ENCODE results near the gene MAP1S. TPM values are rescaled to one million over a fixed set of nuclear protein-coding genes. Genes with fewer than 3 reads are reported as not detected.

Gene MAP1S
- total RNA-seq, 1 experiment from 2014 or later, result 22.9 TPM

- DNase-seq, result no peak
- Histone ChIP-seq H4K20me1 (ENCODE audit: insufficient read depth, low read depth, low read length) (peaks cover 29% of the 10 kb centered on the region), H3K27me3 (ENCODE audit: low read length) (no peaks in the 10 kb centered on the region), H3K9ac (ENCODE audit: low read length) (no peak overlapping the region), H3K9me3 (ENCODE audit: low read length) (no peaks in the 10 kb centered on the region), H2AFZ (ENCODE audit: low read length) (no peak overlapping the region), H3K79me2 (ENCODE audit: low read length) (peaks cover 35% of the 10 kb centered on the region), H3K36me3 (ENCODE audit: insufficient read depth, low read length) (peaks cover 16% of the 10 kb centered on the region; the same call in 1 of the 2 replicates), H3K27ac (ENCODE audit: low read length) (no peak overlapping the region), H3K4me3 (ENCODE audit: low read length) (no peak overlapping the region), H3K4me1 (ENCODE audit: low read length) (peaks cover 22% of the 10 kb centered on the region), H3K4me2 (ENCODE audit: low read depth, low read length, poor library complexity, severe bottlenecking) (no peak overlapping the region), H3K9me2 (replicated peaks; ENCODE audit: insufficient read depth, low read length) (no peaks in the 10 kb centered on the region)
These were observed 5.4 kb downstream of the MAP1S start for GRCh38 chr19:17724655-17725054.

- Histone ChIP-seq H3K79me2 (ENCODE audit: low read length) (peaks cover 33% of the 10 kb centered on the region), H3K9me3 (ENCODE audit: low read length) (no peaks in the 10 kb centered on the region)
These were observed 6.3 kb downstream of the MAP1S start for GRCh38 chr19:17725422-17726078.

GRCh38 chr19:17726136-17726741 lies 7.0 kb downstream of the MAP1S start:
- peaks cover 9% of the 10 kb centered on the region for H3K4me1 ChIP-seq (ENCODE audit: low read length)
- H3K9me3 ChIP-seq (ENCODE audit: low read length), result no peaks in the 10 kb centered on the region
- H4K20me1 ChIP-seq (ENCODE audit: insufficient read depth, low read depth, low read length), result peaks cover 16% of the 10 kb centered on the region; the same call in 1 of the 2 replicates
- H3K9ac ChIP-seq (ENCODE audit: low read length), result no peak overlapping the region
- H3K27ac ChIP-seq (ENCODE audit: low read length), result no peak overlapping the region
- H3K79me2 ChIP-seq (ENCODE audit: low read length), result peaks cover 31% of the 10 kb centered on the region
- DNase-seq, result no peak
- no peak overlapping the region for H2AFZ ChIP-seq (ENCODE audit: low read length)
- peaks cover 18% of the 10 kb centered on the region; the same call in 1 of the 2 replicates for H3K36me3 ChIP-seq (ENCODE audit: insufficient read depth, low read length)
- H3K4me2 ChIP-seq (ENCODE audit: low read depth, low read length, poor library complexity, severe bottlenecking), result no peak overlapping the region
- H3K27me3 ChIP-seq (ENCODE audit: low read length), result no peaks in the 10 kb centered on the region
- H3K9me2 ChIP-seq (replicated peaks; ENCODE audit: insufficient read depth, low read length), result no peaks in the 10 kb centered on the region
- no peak overlapping the region for H3K4me3 ChIP-seq (ENCODE audit: low read length)

More at GRCh38 chr19:17725422-17726078, 6.3 kb downstream of the MAP1S start:
- H3K4me2 ChIP-seq (ENCODE audit: low read depth, low read length, poor library complexity, severe bottlenecking), result no peak overlapping the region
- DNase-seq, result peak; percentile 52
- H3K27ac ChIP-seq (ENCODE audit: low read length), result no peak overlapping the region
- no peaks in the 10 kb centered on the region for H3K9me2 ChIP-seq (replicated peaks; ENCODE audit: insufficient read depth, low read length)
- H3K4me3 ChIP-seq (ENCODE audit: low read length), result no peak overlapping the region
- H4K20me1 ChIP-seq (ENCODE audit: insufficient read depth, low read depth, low read length), result peaks cover 20% of the 10 kb centered on the region; the same call in 1 of the 2 replicates
- no peak overlapping the region for H3K9ac ChIP-seq (ENCODE audit: low read length)
- no peaks in the 10 kb centered on the region for H3K27me3 ChIP-seq (ENCODE audit: low read length)
- H3K36me3 ChIP-seq (ENCODE audit: insufficient read depth, low read length), result peaks cover 16% of the 10 kb centered on the region; the same call in 1 of the 2 replicates
- H3K4me1 ChIP-seq (ENCODE audit: low read length), result peaks cover 16% of the 10 kb centered on the region
- no peak overlapping the region for H2AFZ ChIP-seq (ENCODE audit: low read length)

- Histone ChIP-seq H2AFZ (ENCODE audit: low read length) (no peak overlapping the region), H3K27ac (ENCODE audit: low read length) (no peak overlapping the region), H3K9me2 (replicated peaks; ENCODE audit: insufficient read depth, low read length) (no peaks in the 10 kb centered on the region), H3K4me3 (ENCODE audit: low read length) (no peak overlapping the region), H3K4me1 (ENCODE audit: low read length) (no peaks in the 10 kb centered on the region; the same call in 1 of the 2 replicates), H3K79me2 (ENCODE audit: low read length) (peaks cover 29% of the 10 kb centered on the region), H3K9ac (ENCODE audit: low read length) (no peak overlapping the region), H3K4me2 (ENCODE audit: low read depth, low read length, poor library complexity, severe bottlenecking) (no peak overlapping the region), H3K36me3 (ENCODE audit: insufficient read depth, low read length) (peaks cover 12% of the 10 kb centered on the region; the same call in 1 of the 2 replicates), H3K27me3 (ENCODE audit: low read length) (no peaks in the 10 kb centered on the region), H3K9me3 (ENCODE audit: low read length) (no peaks in the 10 kb centered on the region), H4K20me1 (ENCODE audit: insufficient read depth, low read depth, low read length) (peaks cover 12% of the 10 kb centered on the region; the same call in 1 of the 2 replicates)
- DNase-seq, result no peak
These were observed 7.9 kb downstream of the MAP1S start for GRCh38 chr19:17726964-17727773.

GRCh38 chr19:17727843-17728242 lies 8.6 kb downstream of the MAP1S start:
- no peaks in the 10 kb centered on the region for H3K9me3 ChIP-seq (ENCODE audit: low read length)
- no peak overlapping the region for H3K27ac ChIP-seq (ENCODE audit: low read length)
- peaks cover 14% of the 10 kb centered on the region; the same call in 1 of the 2 replicates for H4K20me1 ChIP-seq (ENCODE audit: insufficient read depth, low read depth, low read length)
- H3K79me2 ChIP-seq (ENCODE audit: low read length), result peaks cover 33% of the 10 kb centered on the region
- no peaks in the 10 kb centered on the region for H3K4me1 ChIP-seq (ENCODE audit: low read length)
- H3K4me3 ChIP-seq (ENCODE audit: low read length), result no peak overlapping the region
- H3K4me2 ChIP-seq (ENCODE audit: low read depth, low read length, poor library complexity, severe bottlenecking), result no peak overlapping the region
- no peak overlapping the region for H2AFZ ChIP-seq (ENCODE audit: low read length)
- no peaks in the 10 kb centered on the region for H3K27me3 ChIP-seq (ENCODE audit: low read length)
- no peaks in the 10 kb centered on the region for H3K9me2 ChIP-seq (replicated peaks; ENCODE audit: insufficient read depth, low read length)
- H3K36me3 ChIP-seq (ENCODE audit: insufficient read depth, low read length), result peaks cover 12% of the 10 kb centered on the region; the same call in 1 of the 2 replicates
- H3K9ac ChIP-seq (ENCODE audit: low read length), result no peak overlapping the region
- no peak for DNase-seq

GRCh38 chr19:17733127-17733526 lies 13.8 kb downstream of the MAP1S start:
- Histone ChIP-seq H2AFZ (ENCODE audit: low read length) (no peak overlapping the region), H3K36me3 (ENCODE audit: insufficient read depth, low read length) (peaks cover 12% of the 10 kb centered on the region), H4K20me1 (ENCODE audit: insufficient read depth, low read depth, low read length) (peaks cover 13% of the 10 kb centered on the region; the same call in 1 of the 2 replicates), H3K4me1 (ENCODE audit: low read length) (no peaks in the 10 kb centered on the region), H3K4me3 (ENCODE audit: low read length) (no peak overlapping the region), H3K79me2 (ENCODE audit: low read length) (peaks cover 33% of the 10 kb centered on the region), H3K4me2 (ENCODE audit: low read depth, low read length, poor library complexity, severe bottlenecking) (no peak overlapping the region), H3K9me3 (ENCODE audit: low read length) (no peaks in the 10 kb centered on the region), H3K9ac (ENCODE audit: low read length) (no peak overlapping the region), H3K27me3 (ENCODE audit: low read length) (no peaks in the 10 kb centered on the region), H3K27ac (ENCODE audit: low read length) (no peak overlapping the region), H3K9me2 (replicated peaks; ENCODE audit: insufficient read depth, low read length) (no peaks in the 10 kb centered on the region)
- no peak for DNase-seq

GRCh38 chr19:17734146-17734545 lies 14.9 kb downstream of the MAP1S start:
- no peaks in the 10 kb centered on the region for H3K9me3 ChIP-seq (ENCODE audit: low read length)
- peaks cover 13% of the 10 kb centered on the region; the same call in 1 of the 2 replicates for H4K20me1 ChIP-seq (ENCODE audit: insufficient read depth, low read depth, low read length)

GRCh38 chr19:17735410-17735809 lies 16.1 kb downstream of the MAP1S start:
- Histone ChIP-seq H2AFZ (ENCODE audit: low read length) (no peak overlapping the region), H4K20me1 (ENCODE audit: insufficient read depth, low read depth, low read length) (peaks cover 13% of the 10 kb centered on the region; the same call in 1 of the 2 replicates)

More at GRCh38 chr19:17734146-17734545, 14.9 kb downstream of the MAP1S start:
- H2AFZ ChIP-seq (ENCODE audit: low read length), result no peak overlapping the region
- H3K4me2 ChIP-seq (ENCODE audit: low read depth, low read length, poor library complexity, severe bottlenecking), result no peak overlapping the region
- H3K9ac ChIP-seq (ENCODE audit: low read length), result no peak overlapping the region
- H3K27ac ChIP-seq (ENCODE audit: low read length), result no peak overlapping the region
- H3K4me3 ChIP-seq (ENCODE audit: low read length), result no peak overlapping the region
- H3K9me2 ChIP-seq (replicated peaks; ENCODE audit: insufficient read depth, low read length), result no peaks in the 10 kb centered on the region
- peaks cover 28% of the 10 kb centered on the region for H3K79me2 ChIP-seq (ENCODE audit: low read length)
- peaks cover 12% of the 10 kb centered on the region for H3K36me3 ChIP-seq (ENCODE audit: insufficient read depth, low read length)
- H3K4me1 ChIP-seq (ENCODE audit: low read length), result peaks cover 6% of the 10 kb centered on the region
- H3K27me3 ChIP-seq (ENCODE audit: low read length), result no peaks in the 10 kb centered on the region
- DNase-seq, result no peak

More at GRCh38 chr19:17735410-17735809, 16.1 kb downstream of the MAP1S start:
- Histone ChIP-seq H3K27me3 (ENCODE audit: low read length) (no peaks in the 10 kb centered on the region), H3K4me2 (ENCODE audit: low read depth, low read length, poor library complexity, severe bottlenecking) (no peak overlapping the region), H3K79me2 (ENCODE audit: low read length) (peaks cover 19% of the 10 kb centered on the region), H3K27ac (ENCODE audit: low read length) (no peak overlapping the region), H3K9me2 (replicated peaks; ENCODE audit: insufficient read depth, low read length) (no peaks in the 10 kb centered on the region), H3K9ac (ENCODE audit: low read length) (no peak overlapping the region), H3K36me3 (ENCODE audit: insufficient read depth, low read length) (peaks cover 12% of the 10 kb centered on the region), H3K4me3 (ENCODE audit: low read length) (no peak overlapping the region), H3K9me3 (ENCODE audit: low read length) (no peaks in the 10 kb centered on the region), H3K4me1 (ENCODE audit: low read length) (peaks cover 12% of the 10 kb centered on the region)
- DNase-seq, result no peak

Data from Karpas-422 (cell line).